HG03064 (cell line): ENCODE data around the gene DMD.
A peak's percentile ranks its signal among the peaks of the same experiment; 100 is the strongest.

Experiments
- ATAC-seq: cut with Tn5 transposase; IDR thresholded peaks from one replicate; pipeline ENCODE4 v1.9.1; 2021; ENCODE audit warnings: low read depth; ENCODE audit not compliant: unreplicated experiment

The DMD gene

DNA sequence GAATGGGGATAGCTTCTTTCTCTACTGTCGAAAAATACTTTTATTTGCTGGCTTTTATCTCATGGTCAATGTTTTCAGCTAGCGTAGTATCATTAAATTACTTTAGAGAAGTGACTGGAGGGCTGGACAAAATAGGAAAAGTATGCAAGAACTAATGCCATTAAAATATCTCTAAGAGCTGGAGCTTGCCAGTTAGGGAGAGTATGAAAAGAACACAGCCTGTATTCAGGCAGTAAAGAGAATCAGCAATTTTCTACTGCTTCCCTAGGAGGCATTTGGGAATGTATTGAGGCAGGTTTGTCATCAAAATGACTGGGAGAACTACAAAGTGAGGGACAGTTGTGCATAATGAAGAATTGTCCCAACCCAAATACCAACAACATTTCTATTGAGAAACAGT is 2096.5 kb downstream of the DMD start:
- ATAC-seq, result no peak

DNA sequence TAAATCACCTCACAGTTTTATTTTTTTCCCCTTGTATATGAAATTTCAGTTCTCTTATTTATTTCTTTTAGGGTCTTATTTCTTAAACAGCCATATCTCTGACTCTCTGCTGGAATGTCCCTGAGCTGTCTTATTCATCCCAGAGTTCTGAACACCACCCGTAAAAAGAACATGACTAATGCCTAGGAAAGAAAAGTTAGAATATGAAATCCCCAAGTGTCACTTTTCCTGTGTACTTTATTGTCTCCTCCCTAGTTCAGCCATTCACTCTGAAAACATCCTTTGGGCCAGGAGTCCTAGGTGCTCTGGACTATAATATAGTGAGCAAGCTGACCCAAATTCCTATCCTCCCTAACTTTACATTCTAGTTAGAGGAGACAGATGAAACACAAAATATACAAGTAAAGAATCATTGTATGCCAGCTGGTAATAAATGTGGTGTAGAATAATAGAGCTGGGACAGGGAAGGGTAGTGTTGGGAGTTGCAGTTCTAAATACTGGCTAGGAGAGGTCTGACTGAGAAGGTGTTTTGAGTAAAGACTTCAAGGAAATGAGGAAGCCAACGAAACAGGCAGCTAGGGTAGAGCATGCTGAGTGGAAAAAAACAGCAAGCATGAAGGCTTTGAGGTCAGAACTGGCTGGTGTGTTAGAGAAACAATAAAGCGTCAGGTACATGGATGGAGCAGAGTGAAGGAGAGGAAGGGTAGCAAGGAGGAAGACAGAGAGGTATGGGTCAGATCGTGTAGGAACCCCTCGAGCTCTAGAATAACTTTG is 2098.9 kb downstream of the DMD start:
- no peak for ATAC-seq

- no peak for ATAC-seq
Observed at GRCh38 chrX:31110657-31111056, 2100.7 kb downstream of the DMD start.

DNA sequence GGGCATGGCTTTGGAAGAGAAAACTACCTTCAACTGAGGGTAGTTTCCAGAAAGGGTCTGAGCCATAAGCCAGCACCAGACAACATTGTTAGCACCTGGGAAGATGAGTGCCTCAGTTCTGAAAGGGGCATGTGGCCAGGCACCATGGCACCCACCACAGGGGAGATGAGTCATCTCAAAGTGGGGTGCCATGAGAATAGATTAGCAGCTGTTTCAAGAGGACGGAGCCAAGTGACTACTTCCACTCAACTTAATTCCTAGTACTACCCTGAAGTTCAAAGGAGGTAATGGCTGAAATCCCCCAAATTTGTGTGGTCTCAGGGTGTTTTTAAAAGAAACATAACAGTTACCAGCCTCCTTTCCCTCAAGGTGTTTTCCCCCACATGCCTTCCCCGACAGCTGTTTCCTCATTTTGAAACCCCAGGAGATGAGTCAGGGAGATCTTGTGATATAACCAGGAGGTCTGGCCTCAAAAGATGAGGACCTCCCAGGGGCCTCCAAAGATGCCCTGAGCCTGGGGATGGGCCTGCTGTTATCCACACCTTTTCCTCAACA is 2111.7 kb downstream of the DMD start:
- peak; percentile 72 for ATAC-seq

DNA sequence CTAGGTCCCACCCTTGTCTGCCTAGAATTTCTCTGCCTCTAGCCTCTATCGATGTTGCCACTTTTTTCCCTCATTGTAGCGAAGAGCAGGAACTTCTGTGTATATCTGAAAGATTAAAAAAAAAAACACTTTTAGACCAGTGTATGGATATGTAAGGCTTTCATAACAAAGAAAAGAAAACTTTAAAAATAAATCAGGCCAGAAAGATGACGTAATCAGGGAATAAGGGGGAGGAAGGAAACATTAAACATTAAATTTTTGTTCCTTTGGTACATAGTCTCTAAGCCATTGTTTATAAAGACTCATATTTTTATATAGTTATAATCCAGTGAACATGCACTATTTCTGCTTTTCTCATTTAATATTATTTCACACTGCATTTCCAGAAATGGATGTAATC is 2113.3 kb downstream of the DMD start:
- no peak for ATAC-seq

- no peak for ATAC-seq
Observed at GRCh38 chrX:31093639-31093975, 2117.7 kb downstream of the DMD start.

- no peak for ATAC-seq
Observed at GRCh38 chrX:31092970-31093638, 2118.2 kb downstream of the DMD start.

GRCh38 chrX:31092476-31092875 is 2118.9 kb downstream of the DMD start:
- no peak for ATAC-seq

GRCh38 chrX:31091819-31092218 is 2119.5 kb downstream of the DMD start:
- no peak for ATAC-seq

- ATAC-seq, result no peak
Observed at GRCh38 chrX:31074522-31074921, 2136.8 kb downstream of the DMD start.

DNA sequence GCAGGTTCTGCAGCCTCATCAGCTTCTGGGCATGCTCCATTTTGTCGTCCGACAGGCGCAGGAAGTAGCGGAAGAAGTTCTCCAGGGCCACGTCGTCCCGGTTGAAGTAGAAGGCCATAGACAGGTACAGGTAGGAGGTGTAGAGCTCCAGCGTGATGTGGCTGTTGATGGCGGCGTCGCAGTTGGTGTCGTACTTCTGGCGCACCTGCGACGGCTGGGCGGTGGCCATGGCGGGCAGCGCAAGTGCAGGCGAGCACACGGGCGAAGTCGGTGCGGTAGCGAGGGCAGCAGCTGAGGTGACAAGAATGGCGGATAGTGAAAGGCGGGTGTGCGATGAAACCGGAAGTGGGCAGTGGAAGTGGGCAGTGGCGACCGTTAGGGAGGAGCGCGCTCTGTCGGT is 2139.6 kb downstream of the DMD start, which contains the start of gene FTHL17:
TSS of gene FTHL17 (minus strand) at position 317 of the 400 bp plus-strand sequence. CDS start at position 229, 88 bp downstream.
- ATAC-seq, result no peak

DNA sequence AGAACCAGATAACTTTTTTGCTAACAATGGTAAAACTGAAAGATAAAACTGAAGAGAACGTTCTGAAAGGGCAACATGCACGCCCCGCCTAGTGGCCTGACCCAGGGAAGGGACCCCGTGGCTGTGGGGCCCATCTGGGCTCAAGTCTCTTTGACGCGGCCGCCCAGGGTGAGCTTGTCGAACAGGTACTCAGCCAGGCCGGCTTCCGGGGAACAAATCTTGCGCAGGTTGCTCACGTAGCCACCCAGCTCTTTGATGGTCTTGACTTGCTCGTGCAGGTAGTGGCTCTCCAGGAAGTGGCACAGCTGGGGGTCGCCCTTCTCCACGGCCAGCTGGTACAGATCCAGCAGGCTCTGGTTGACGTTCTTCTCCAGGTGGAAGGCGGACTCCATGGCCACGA is 2140.1 kb downstream of the DMD start:
- no peak for ATAC-seq

DNA sequence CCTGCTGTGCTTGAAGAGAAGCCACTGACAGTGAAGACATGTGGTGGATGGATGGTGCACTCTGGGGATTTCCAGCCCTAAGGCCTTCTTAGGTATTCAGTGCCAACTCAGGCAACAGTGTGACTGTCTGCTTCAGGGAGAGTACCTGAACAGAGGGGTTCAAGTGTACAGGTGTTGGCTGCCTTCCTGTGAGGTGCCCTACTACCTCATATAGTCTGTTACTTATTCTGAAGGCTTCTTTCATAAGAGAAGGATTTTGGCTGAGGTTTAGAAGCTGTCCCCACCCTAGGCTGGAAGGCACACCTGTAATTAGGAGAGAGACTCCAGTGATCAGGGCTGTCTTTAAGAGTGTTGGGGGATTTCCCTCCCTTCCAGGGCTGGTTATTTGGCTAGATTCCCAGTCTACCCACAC is 2141.3 kb downstream of the DMD start:
- peak; percentile 58 for ATAC-seq
